SK-N-SH (cell line): ENCODE measurements around the gene CFAP57. TPM values are rescaled to one million over a fixed set of nuclear protein-coding genes. Genes with fewer than 3 reads are reported as not detected.

Experiments used
- CTCF ChIA-PET: fragments of 300-600, 350-600 bp; formaldehyde crosslinking; extraction: SDS; loops from one replicate; lab custom pipeline; 2021; lab: Yijun Ruan, JAX
- POLR2A ChIA-PET: fragments of 350-600 bp; sonication (Branson Sonifier 250); formaldehyde crosslinking; extraction: SDS; loops from one replicate; lab custom pipeline; 2020; ENCODE audit warnings: antibody characterized with exemption, inconsistent platforms; lab: Yijun Ruan, JAX
- DNase-seq: peaks from one replicate; pipeline ENCODE4 v3.0.0; 2012
- H2AFZ ChIP-seq: fragments of 200-600 bp; sonication (generic); 2 replicates; pipeline ENCODE4 v1.8.1; 2016; ENCODE audit warnings: antibody characterized with exemption, mild to moderate bottlenecking, low read depth
- H3F3A ChIP-seq: fragments of 200-600 bp; sonication (generic); replicated peaks from 2 replicates; pipeline ENCODE3; 2016; ENCODE audit warnings: antibody characterized with exemption, mild to moderate bottlenecking; ENCODE audit not compliant: insufficient read depth
- H3K27ac ChIP-seq, 2 experiments: fragments of 200-500 bp in 1 of 2; fragments of 200-600 bp in 1 of 2; sonication (Bioruptor generic) in 1 of 2; sonication (generic), shearing (Covaris generic) in 1 of 2; 2 replicates each; pipeline versions ENCODE4 v1.5.1 to v1.6.1; 2014 to 2016; ENCODE audit warnings: low read depth in 2 of 2, inconsistent platforms in 1 of 2, low read length in 1 of 2, mild to moderate bottlenecking in 1 of 2, mixed read lengths in 1 of 2
- H3K27me3 ChIP-seq: fragments of 200-600 bp; sonication (generic), shearing (Covaris generic); 2 replicates; pipeline ENCODE4 v1.6.1; 2016; ENCODE audit warnings: mixed run types; ENCODE audit not compliant: insufficient read depth
- H3K36me3 ChIP-seq, 2 experiments: fragments of 200-500 bp in 1 of 2; fragments of 200-600 bp in 1 of 2; sonication (Bioruptor generic) in 1 of 2; sonication (generic) in 1 of 2; replicated peaks in 1 of 2; 2 replicates each; pipeline versions ENCODE3 to v1.5.1; 2014 to 2016; ENCODE audit warnings: low read length in 1 of 2, mild to moderate bottlenecking in 1 of 2; ENCODE audit not compliant: insufficient read depth in 2 of 2, control insufficient read depth in 1 of 2
- H3K4me1 ChIP-seq, 2 experiments: fragments of 200-500 bp in 1 of 2; fragments of 200-600 bp in 1 of 2; sonication (Bioruptor generic) in 1 of 2; sonication (generic), shearing (Covaris generic) in 1 of 2; 2 replicates each; pipeline versions ENCODE4 v1.5.1 to v1.6.1; 2014 to 2016; ENCODE audit warnings: low read depth in 1 of 2, low read length in 1 of 2, mixed run types in 1 of 2; ENCODE audit not compliant: insufficient read depth in 2 of 2, control insufficient read depth in 1 of 2
- H3K4me2 ChIP-seq: fragments of 200-600 bp; sonication (generic), shearing (Covaris generic); 2 replicates; pipeline ENCODE4 v1.6.1; 2017; ENCODE audit warnings: mixed run types
- H3K4me3 ChIP-seq, 2 experiments: fragments of 200-500 bp in 1 of 2; fragments of 200-600 bp in 1 of 2; sonication (Bioruptor generic) in 1 of 2; sonication (generic), shearing (Covaris generic) in 1 of 2; 2 replicates each; pipeline versions ENCODE4 v1.5.1 to v1.8.1; 2014 to 2016; ENCODE audit warnings: low read depth in 2 of 2, inconsistent platforms in 1 of 2, low read length in 1 of 2, mild to moderate bottlenecking in 1 of 2, mixed read lengths in 1 of 2, moderate library complexity in 1 of 2
- H3K79me2 ChIP-seq: fragments of 200-600 bp; sonication (generic); 2 replicates; pipeline ENCODE4 v1.8.1; 2017; ENCODE audit warnings: mild to moderate bottlenecking; ENCODE audit not compliant: insufficient read depth
- H3K9ac ChIP-seq: fragments of 200-600 bp; sonication (generic); 2 replicates; pipeline ENCODE4 v1.6.1; 2017; ENCODE audit warnings: mixed run types
- H3K9me2 ChIP-seq: fragments of 200-600 bp; sonication (generic); 2 replicates; pipeline ENCODE4 v1.6.1; 2017; ENCODE audit warnings: mixed run types
- H3K9me3 ChIP-seq: fragments of 200-600 bp; sonication (generic); 2 replicates; pipeline ENCODE4 v1.6.1; 2017; ENCODE audit warnings: mixed run types, mild to moderate bottlenecking, moderate library complexity
- H4K20me1 ChIP-seq: fragments of 200-600 bp; sonication (generic); 2 replicates; pipeline ENCODE4 v1.6.1; 2017; ENCODE audit warnings: mild to moderate bottlenecking, mixed run types; ENCODE audit not compliant: insufficient read depth
- GABPA ChIP-seq: IDR thresholded peaks from 2 replicates; pipeline ENCODE4 v1.4.0; 2012; ENCODE audit warnings: low read depth, mild to moderate bottlenecking
- GATA2 ChIP-seq: sonication (generic); formaldehyde crosslinking; IDR thresholded peaks from 2 replicates; pipeline ENCODE4 v1.5.0; 2020; ENCODE audit warnings: mild to moderate bottlenecking, missing genetic modification reagents
- MEF2A ChIP-seq: IDR thresholded peaks from 2 replicates; pipeline ENCODE4 v1.4.0; 2012; ENCODE audit warnings: low read depth, borderline replicate concordance
- NFIC ChIP-seq: IDR thresholded peaks from 2 replicates; pipeline ENCODE4 v1.4.0; 2012; ENCODE audit warnings: borderline replicate concordance
- RCOR1 ChIP-seq: fragments of 150-350 bp; IDR thresholded peaks from 2 replicates; pipeline ENCODE4 v1.6.1; 2017; ENCODE audit warnings: antibody characterized with exemption, low read length
- RFX5 ChIP-seq: IDR thresholded peaks from 2 replicates; pipeline ENCODE4 v1.6.1; 2012; ENCODE audit warnings: mild to moderate bottlenecking, improper control_type of control experiment, low read length
- TAF1 ChIP-seq: IDR thresholded peaks from 2 replicates; pipeline ENCODE4 v1.6.1; 2012; ENCODE audit warnings: low read depth, mild to moderate bottlenecking, low read length, moderate library complexity, borderline replicate concordance
- USF1 ChIP-seq: IDR thresholded peaks from 2 replicates; pipeline ENCODE4 v1.4.0; 2012; ENCODE audit warnings: low read depth, borderline replicate concordance
- ZBTB33 ChIP-seq: IDR thresholded peaks from 2 replicates; pipeline ENCODE4 v1.4.0; 2012; ENCODE audit warnings: low read depth, borderline replicate concordance
- WGBS: methylation state at CpG from one replicate; pipeline ENCODE4 v1.1.6; 2017; ENCODE audit warnings: low lambda C conversion rate; 5-methylcytosine and 5-hydroxymethylcytosine counted together
- polyA plus RNA-seq, 3 experiments: library from polyadenylated mRNA; depleted of rRNA; stranded (reverse); fragments of >200 nt; gene quantifications; 2 replicates each; pipeline ENCODE4 v1.2.3, GENCODE V29; 2012

Gene CFAP57
- polyA plus RNA-seq, 1 of the 3 experiments (the other 2 are of a cell fraction) = 0.36 TPM

- TF ChIP-seq ZBTB33 (no peak), RCOR1 (no peak)
These were observed 127.0 kb downstream of the CFAP57 start (continued) for GRCh38 chr1:43299101-43299500.

GRCh38 chr1:43300378-43301094, 128.4 kb downstream of the CFAP57 start, which contains the start of gene TIE1:
Gene TIE1, plus strand, starts transcription at chr1:43300982. Its CDS starts 90 bp downstream, at chr1:43301072.
- CTCF ChIA-PET = no interaction called here
- no peaks in the 10 kb centered on the region for H3K36me3 ChIP-seq
- H3K4me2 ChIP-seq = no peak within 1 kb of the TSS
- DNase-seq = no peak
- WGBS = 70% methylated on average over 10 of the region's 10 CpGs
- H3K27ac ChIP-seq = no peak within 1 kb of the TSS
- H3K79me2 ChIP-seq = no peaks in the 10 kb centered on the region
- no peak within 1 kb of the TSS for H3K9ac ChIP-seq
- no peaks in the 10 kb centered on the region for H3K9me2 ChIP-seq
- H3F3A ChIP-seq = no peaks in the 10 kb centered on the region
- TF ChIP-seq TAF1 = no peak
- no peak for TF ChIP-seq NFIC
- no peaks in the 10 kb centered on the region for H3K27me3 ChIP-seq
- POLR2A ChIA-PET = no interaction called here
- no peaks in the 10 kb centered on the region for H4K20me1 ChIP-seq
- H3K9me3 ChIP-seq = no peaks in the 10 kb centered on the region
- H3K4me3 ChIP-seq = no peak within 1 kb of the TSS
- H3K4me1 ChIP-seq = no peaks in the 10 kb centered on the region
- no peak within 1 kb of the TSS for H2AFZ ChIP-seq

GRCh38 chr1:43302201-43302600, 130.1 kb downstream of the CFAP57 start:
- H3K36me3 ChIP-seq = no peaks in the 10 kb centered on the region
- no peak for TF ChIP-seq MEF2A
- no peak for TF ChIP-seq GABPA
- no peak for TF ChIP-seq GATA2 (CRISPR knock-in tag)
- TF ChIP-seq USF1 = no peak
- TF ChIP-seq RFX5 = no peak
- TF ChIP-seq, all 33 proteins: peak for 0
- no peak for DNase-seq
- H3K9me2 ChIP-seq = no peaks in the 10 kb centered on the region
- H2AFZ ChIP-seq = no peak overlapping the region
- ChIA-PET POLR2A (no interaction called here), CTCF (no interaction called here)
- no peak overlapping the region for H3K4me3 ChIP-seq
- no peaks in the 10 kb centered on the region for H3K27me3 ChIP-seq
- H3K27ac ChIP-seq = no peak overlapping the region
- no peak overlapping the region for H3K4me2 ChIP-seq
- H3K79me2 ChIP-seq = no peaks in the 10 kb centered on the region
- no peak overlapping the region for H3K9ac ChIP-seq
- no peaks in the 10 kb centered on the region for H3K4me1 ChIP-seq
- H3K9me3 ChIP-seq = no peaks in the 10 kb centered on the region
- no peaks in the 10 kb centered on the region for H3F3A ChIP-seq
- H4K20me1 ChIP-seq = no peaks in the 10 kb centered on the region
- 83% methylated on average over 1 of the region's 1 CpG for WGBS
